Endothelial cell of umbilical vein (primary cell): ENCODE results near the gene C6orf89.

Experiments
- CTCF ChIP-seq, 2 donors: IDR thresholded peaks; 1 replicate in 1 of 2; 2 replicates in 1 of 2; pipeline ENCODE4 v1.5.1; 2011; ENCODE audit warnings: low read length in 2 of 2, mild to moderate bottlenecking in 2 of 2, moderate library complexity in 2 of 2, control low read depth in 1 of 2, inconsistent platforms in 1 of 2, low read depth in 1 of 2; ENCODE audit not compliant: insufficient read depth in 1 of 2; ENCODE audit errors: extremely low read depth in 1 of 2
- JUN ChIP-seq: IDR thresholded peaks from 2 replicates; pipeline ENCODE4 v1.6.1; 2011; ENCODE audit warnings: borderline replicate concordance, low read depth; ENCODE audit not compliant: insufficient read length, insufficient read depth
- POLR2A ChIP-seq: IDR thresholded peaks from 2 replicates; pipeline ENCODE4 v1.6.1; 2012; ENCODE audit warnings: low read depth, mild to moderate bottlenecking, control low read depth, low read length

GRCh38 chr6:36920546-36920945, 34.8 kb downstream of the C6orf89 start:
- TF ChIP-seq POLR2A (no peak), JUN (no peak), CTCF (IDR thresholded peaks at IDR 0.05; ENCODE audit: extremely low read depth in 1 of 2, insufficient read depth in 1 of 2, low read depth in 1 of 2, low read length in 2 of 2) (no peak)
